GM18519 (cell line): Measurements from ENCODE around the gene P4HB.

Experiments
- ATAC-seq: cut with Tn5 transposase; IDR thresholded peaks from one replicate; pipeline ENCODE4 v1.9.1; 2021; ENCODE audit warnings: mild to moderate bottlenecking, moderate library complexity; ENCODE audit not compliant: unreplicated experiment, low FRiP score

Gene P4HB

DNA sequence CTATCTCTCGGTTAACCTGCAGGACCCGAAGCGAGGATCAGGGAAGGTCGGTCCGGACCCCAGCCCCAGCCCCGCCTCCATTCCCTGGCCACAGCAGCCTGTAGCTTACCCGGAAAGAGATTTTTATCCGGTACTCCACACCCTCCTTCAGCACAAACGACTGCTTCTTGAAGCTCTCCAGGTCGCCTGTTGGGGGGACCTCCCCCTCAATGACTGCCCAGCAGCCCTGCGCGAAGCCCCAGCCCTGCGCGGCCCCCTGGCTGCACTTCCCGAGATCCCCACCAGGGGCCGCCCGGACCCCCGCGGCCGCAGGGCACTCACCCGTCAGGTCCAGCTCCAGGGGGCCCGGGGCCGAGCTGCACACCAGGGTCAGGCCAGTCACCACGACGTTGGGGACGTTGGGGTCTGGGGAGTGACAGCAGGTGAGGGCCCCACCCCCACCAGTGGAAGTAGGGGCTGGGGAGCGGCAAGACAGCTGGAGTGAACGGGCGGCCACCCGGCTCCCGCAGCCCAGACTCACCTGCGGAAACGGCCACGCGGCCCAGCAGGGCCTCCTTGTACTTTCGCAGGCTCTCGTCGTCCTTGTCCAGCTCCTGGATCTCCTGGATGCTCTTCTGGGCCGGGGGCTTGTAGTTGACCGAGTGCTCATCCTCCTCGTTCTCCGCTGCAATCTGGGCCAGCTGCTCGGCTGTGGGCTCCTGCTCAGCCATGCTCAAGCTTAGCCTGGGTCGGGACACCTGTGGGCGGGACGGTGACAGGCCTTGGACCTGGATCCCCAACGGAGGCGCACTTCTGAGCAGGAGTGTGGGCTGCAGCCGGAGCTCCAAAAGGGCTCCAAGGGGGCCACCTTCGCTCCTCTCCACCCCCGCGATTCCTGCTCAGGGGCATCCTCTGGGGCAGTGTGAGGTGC, 9.1 kb upstream of the P4HB start:
- ATAC-seq: no peak

DNA sequence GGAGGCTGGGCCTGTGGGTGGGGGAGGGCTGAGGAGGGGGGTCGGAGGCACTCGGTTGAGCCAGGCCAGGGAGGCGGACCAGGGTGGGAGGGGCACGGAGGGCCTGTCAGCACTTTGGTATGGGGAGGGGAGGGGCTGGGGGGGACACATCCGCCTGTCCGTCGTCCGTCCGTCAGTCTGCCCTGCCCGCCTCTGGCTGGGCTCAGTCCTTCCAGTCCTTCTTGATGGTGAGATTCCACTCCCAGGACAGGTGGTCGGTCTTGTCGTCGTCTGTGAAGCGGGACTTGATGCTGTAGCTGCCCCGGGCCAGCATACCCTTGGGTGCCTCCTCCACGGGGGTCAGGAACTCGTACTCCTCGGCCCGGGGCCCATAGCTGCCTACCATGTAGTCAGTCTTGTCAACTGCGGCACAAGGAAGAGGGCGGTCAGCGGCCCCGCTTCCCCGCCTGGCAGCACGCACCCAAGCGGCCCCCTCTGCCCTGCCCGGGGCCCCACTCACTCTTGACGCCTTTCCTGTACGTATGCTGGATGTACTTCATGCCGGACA, 8.4 kb upstream of the P4HB start:
- ATAC-seq: no peak

DNA sequence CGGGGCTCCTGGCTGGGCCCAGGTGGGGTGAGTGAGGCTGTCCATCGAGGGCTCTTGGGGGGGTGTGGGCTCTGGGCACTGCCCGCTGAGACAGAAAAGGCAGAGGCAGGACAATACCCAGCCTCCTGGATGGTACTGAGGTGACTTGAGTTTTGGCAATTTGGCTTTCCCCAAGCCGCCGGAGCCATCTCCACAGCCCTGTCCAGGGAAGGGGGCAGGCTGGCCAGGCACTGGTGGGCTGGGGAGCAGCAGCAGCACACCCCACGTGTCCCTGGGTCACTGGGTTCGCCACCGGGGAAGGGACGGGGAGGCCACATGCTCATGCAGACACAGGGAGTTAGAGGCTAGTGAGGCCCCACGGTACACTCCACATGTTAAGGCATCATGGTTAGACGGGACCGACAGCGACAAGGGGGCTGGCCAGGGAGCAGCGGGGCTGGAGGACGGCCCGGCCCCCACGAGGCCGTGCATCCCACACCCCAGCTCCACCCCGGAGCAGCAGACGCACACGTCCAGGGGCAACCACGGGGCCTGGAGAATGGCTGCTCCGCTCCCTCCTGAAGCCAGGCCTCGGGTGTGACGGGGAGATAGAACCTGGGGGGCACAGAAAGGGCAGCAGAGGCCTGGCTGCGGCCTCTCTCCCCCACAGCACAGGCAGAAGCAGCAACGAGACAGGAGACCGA, 7.8 kb upstream of the P4HB start:
- no peak for ATAC-seq

- no peak for ATAC-seq
Observed at GRCh38 chr17:81867170-81867990, 7.0 kb upstream of the P4HB start.

- ATAC-seq: no peak
Observed at GRCh38 chr17:81866440-81867169, 6.3 kb upstream of the P4HB start.

DNA sequence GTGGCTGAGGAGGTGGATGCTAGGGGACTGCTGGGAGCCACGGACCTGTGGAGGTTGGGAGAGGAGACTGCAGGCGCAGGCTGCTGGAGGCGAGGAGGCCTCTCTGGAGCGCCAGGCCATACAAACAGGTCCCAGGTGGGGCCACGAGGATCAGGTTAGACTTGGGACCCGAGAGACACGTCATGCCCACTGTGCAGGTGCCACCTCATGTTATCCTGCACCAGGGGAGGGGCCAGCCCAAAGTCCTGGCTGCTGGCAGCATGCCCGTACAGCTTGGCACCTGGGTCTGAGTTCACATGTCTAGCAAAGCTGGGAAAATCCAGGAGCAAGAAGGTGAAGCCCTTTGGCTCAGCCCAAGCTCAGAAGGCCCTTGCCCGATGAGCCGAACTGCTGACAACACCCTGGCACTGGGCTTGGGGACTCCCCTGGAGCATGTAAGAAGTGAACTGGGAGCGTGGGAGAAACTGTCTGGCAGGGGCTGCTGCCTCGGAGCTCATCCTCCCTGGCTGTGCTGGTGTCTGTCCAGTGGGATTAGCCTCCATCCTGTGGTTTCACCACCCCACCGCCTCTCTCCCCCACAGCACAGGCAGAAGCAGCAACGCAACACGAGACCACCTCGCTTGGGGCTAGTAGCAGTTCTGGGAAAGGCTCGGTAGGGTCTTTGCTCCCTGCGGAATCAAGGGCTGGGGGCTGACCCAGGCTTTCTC, 5.6 kb upstream of the P4HB start:
- ATAC-seq: no peak

- no peak for ATAC-seq
Observed at GRCh38 chr17:81865358-81865732, 5.0 kb upstream of the P4HB start.

DNA sequence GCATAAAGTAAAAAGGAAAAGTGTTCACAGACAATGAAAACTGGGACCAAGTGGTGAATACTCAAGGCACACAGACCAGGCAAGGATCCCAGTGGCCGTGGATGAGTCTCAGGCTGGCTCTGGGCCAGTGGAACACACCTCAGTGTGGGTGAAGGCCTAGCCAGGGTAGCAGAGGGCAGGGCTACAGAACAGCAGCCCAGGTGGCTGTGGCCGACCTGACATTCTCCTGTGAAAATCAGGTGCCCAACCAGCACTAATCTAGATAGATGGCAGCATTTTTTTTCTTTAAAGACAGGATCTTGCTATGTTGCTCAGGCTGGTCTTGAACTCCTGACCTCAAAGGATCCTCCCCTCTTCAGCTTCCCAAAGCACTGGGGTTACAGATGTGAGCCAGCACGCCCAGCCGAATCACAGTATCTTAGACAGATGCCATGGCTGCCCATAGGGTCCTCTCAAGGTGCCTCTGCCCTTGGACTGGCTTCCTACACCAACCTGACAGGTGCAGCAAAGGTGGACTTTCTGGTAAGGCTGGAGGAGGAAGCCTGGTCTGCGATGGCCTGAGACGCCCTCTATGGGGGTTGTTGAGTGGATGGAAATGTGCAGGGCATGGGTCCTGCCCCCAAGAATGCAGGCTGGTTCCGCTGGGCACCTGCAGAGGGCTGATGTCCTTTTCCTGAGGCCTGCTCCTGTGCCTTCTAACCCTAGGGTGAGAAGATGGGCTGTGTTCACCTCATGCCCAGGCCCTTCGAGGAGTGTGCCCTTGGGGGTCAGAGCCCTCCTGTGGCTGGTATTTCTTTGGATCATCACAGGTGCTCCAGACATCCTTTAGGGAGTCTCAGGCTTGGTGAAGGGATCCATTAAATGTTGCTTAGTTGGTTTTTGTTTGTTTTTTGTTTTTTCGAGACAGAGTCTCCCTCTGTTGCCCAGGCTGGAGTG, 3.8 kb upstream of the P4HB start:
- no peak for ATAC-seq

- ATAC-seq: no peak
Observed at GRCh38 chr17:81863123-81863675, 2.9 kb upstream of the P4HB start.

GRCh38 chr17:81860756-81861568, 627 bp upstream of the P4HB start:
- ATAC-seq: peak; percentile 67

DNA sequence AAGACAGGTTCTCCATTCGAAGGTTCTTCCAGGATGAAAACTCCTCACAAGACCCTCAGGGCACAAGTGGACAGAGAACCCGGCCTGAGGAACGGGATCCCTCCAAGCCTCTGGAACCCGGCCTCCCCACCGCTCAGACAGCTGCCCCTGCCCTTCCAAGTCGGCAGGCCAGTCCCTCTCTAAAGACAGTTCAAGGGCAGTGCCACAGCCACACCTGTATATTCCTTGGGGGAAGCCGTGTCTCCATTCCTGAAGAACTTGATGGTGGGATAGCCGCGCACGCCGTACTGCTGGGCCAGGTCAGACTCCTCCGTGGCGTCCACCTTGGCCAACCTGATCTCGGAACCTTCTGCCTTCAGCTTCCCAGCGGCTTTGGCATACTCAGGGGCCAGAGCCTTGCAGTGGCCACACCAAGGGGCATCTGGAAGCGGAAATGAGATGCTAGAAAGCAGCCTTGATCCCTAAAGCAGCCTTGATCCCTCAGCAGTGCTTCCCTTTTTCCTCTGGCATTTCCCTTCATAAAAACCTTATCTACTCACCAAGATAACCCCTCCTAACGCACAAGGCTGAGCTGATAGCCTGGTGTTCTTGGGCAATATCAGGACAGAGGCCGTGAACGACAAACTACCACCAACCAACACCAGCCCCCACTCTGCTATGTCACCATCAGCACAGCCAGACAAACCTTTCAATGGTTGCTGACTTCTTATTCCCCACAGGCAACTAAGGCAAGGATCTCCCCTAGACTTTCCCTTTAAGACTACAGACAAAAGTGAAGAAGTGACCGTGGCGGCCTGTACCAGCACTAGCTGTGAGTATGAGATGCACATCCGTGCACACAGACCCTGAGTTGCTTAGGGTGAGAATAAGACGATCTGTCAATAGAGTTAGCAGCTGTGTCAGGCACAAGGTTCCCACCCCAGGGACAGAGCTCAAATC, 1.1 kb downstream of the P4HB start:
- ATAC-seq: no peak

GRCh38 chr17:81858170-81858966, 2.0 kb downstream of the P4HB start:
- ATAC-seq: no peak

- ATAC-seq: no peak
Observed at GRCh38 chr17:81854974-81855774, 5.2 kb downstream of the P4HB start.

DNA sequence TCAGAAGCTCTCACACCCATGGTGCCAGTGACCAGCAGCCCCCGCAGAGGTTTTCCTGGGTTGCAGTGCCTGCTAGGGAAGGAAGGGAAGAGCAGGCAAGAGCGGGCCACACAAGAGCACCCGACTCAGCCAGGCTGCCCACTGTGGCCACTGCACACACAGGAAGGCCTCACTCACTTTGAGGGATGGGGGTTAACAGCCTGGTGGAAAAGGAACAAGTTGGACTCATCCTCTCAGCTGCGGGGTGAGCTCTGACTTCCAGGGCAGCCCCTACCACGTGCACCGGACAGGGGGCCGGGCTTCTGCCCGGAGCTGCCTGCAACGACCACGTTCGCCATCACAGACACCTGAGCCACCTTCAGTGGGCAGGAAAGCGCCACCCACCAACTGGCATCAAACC, 8.1 kb downstream of the P4HB start:
- no peak for ATAC-seq

DNA sequence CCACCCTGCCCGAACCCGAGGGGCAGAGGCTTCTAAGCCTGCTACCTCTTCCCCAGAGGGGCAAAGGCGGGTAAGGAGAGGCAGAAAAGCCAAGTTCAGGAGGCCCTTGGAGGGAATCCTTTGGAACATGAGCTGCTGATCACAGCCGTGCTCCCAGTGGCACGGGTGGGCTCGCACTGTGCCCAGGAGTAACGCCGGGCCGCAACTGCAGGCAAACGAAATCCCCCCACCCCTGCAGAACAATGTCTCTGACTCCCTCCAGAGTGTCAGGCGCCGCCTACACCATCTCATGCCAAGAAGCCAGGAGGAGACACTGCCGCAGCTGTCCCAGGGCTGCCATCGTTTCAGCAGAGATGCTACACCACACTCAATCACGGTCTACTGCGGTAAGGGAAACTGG, 8.9 kb downstream of the P4HB start:
- ATAC-seq: no peak
